Astrocyte (in vitro differentiated cells and primary cell): ENCODE data around the gene GON4L. TPM values are rescaled to one million over a fixed set of nuclear protein-coding genes. Genes with fewer than 3 reads are reported as not detected.

ENCODE experiments used
- DNase-seq: peaks from one replicate; pipeline ENCODE4 v3.0.0-alpha.2; 2010; ENCODE audit warnings: low read depth
- FAIRE-seq: peaks from 2 replicates; lab custom pipeline; 2011; peaks lifted over from hg19 to GRCh38; lab: Jason Lieb, UNC
- H2AFZ ChIP-seq: 2 replicates; pipeline ENCODE4 v1.6.0; 2012; ENCODE audit warnings: low read depth, low read length, inconsistent platforms
- H3K27ac ChIP-seq: 2 replicates; pipeline ENCODE4 v1.5.1; 2011; ENCODE audit warnings: low read depth, low read length, inconsistent platforms
- H3K27me3 ChIP-seq: 2 replicates; pipeline ENCODE4 v1.6.0; 2011; ENCODE audit warnings: low read length, inconsistent platforms; ENCODE audit not compliant: insufficient read depth
- H3K36me3 ChIP-seq: 2 replicates; pipeline ENCODE4 v1.5.1; 2011; ENCODE audit warnings: low read length, inconsistent platforms; ENCODE audit not compliant: insufficient read depth
- H3K4me1 ChIP-seq: 2 replicates; pipeline ENCODE4 v1.5.1; 2011; ENCODE audit warnings: low read length, inconsistent platforms; ENCODE audit not compliant: insufficient read depth
- H3K4me2 ChIP-seq: 2 replicates; pipeline ENCODE4 v1.6.0; 2012; ENCODE audit warnings: low read length, inconsistent platforms
- H3K4me3 ChIP-seq: 2 replicates; pipeline ENCODE4 v1.5.1; 2011; ENCODE audit warnings: low read depth, mild to moderate bottlenecking, low read length, inconsistent platforms; ENCODE audit not compliant: insufficient read depth
- H3K79me2 ChIP-seq: 2 replicates; pipeline ENCODE4 v1.6.0; 2012; ENCODE audit warnings: mild to moderate bottlenecking, low read length, inconsistent platforms; ENCODE audit not compliant: insufficient read depth
- H3K9ac ChIP-seq: 2 replicates; pipeline ENCODE4 v1.6.0; 2012; ENCODE audit warnings: mild to moderate bottlenecking, low read length, inconsistent platforms
- H3K9me3 ChIP-seq: 2 replicates; pipeline ENCODE4 v1.5.1; 2012; ENCODE audit warnings: low read depth, mild to moderate bottlenecking, low read length, inconsistent platforms; ENCODE audit not compliant: insufficient read depth
- H4K20me1 ChIP-seq: 2 replicates; pipeline ENCODE4 v1.6.0; 2012; ENCODE audit warnings: low read length, inconsistent platforms; ENCODE audit not compliant: insufficient read depth
- H3K27ac Mint-ChIP-seq: one replicate; pipeline ENCODE4 v1.8.0; 2021; ENCODE audit warnings: mild to moderate bottlenecking, mixed read lengths; ENCODE audit not compliant: unreplicated experiment
- H3K27me3 Mint-ChIP-seq: one replicate; pipeline ENCODE4 v1.8.0; 2021; ENCODE audit warnings: low read depth, mixed read lengths; ENCODE audit not compliant: unreplicated experiment
- H3K36me3 Mint-ChIP-seq: one replicate; pipeline ENCODE4 v1.8.0; 2021; ENCODE audit warnings: low read depth, mixed read lengths; ENCODE audit not compliant: unreplicated experiment
- H3K4me1 Mint-ChIP-seq: one replicate; pipeline ENCODE4 v1.8.0; 2021; ENCODE audit warnings: low read depth, mixed read lengths; ENCODE audit not compliant: unreplicated experiment
- H3K4me3 Mint-ChIP-seq: one replicate; pipeline ENCODE4 v1.8.0; 2021; ENCODE audit warnings: mild to moderate bottlenecking, moderate library complexity, mixed read lengths; ENCODE audit not compliant: unreplicated experiment
- H3K9me3 Mint-ChIP-seq: one replicate; pipeline ENCODE4 v1.8.0; 2021; ENCODE audit warnings: mild to moderate bottlenecking, mixed read lengths; ENCODE audit not compliant: unreplicated experiment
- CTCF ChIP-seq: IDR thresholded peaks from 2 replicates; pipeline ENCODE4 v1.5.1; 2011; ENCODE audit warnings: low read depth, mild to moderate bottlenecking, inconsistent platforms, low read length, moderate library complexity; ENCODE audit not compliant: insufficient read depth
- EZH2 ChIP-seq: IDR thresholded peaks from 2 replicates; pipeline ENCODE4 v1.6.1; 2012; ENCODE audit warnings: mild to moderate bottlenecking, low read length, inconsistent platforms; ENCODE audit not compliant: insufficient read depth
- total RNA-seq: library from RNA; stranded (reverse); gene quantifications from 2 replicates; pipeline ENCODE4 v1.2.1, GENCODE V29; 2021

GON4L gene
- total RNA-seq, 1 donor from 2014 or later = 52.8 TPM

DNA sequence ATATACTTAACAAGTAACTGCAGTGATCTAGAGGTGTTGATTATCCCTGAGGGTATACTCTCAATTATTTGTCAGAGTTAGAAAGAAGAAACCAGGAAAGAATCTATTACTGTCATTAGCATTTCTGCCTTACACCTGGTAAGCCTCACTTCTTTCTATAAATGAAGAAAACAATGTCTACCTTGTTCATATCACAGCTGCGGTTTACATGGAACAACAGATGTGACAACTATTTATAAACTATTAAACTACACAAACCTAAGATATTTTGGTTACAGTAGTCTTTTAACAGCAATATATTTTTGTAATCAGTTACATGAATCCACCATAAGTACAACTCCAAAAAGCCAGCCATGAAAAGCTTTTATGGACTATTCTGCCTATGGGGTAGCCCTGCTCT is 40.7 kb downstream of the GON4L start:
- Histone ChIP-seq H3K36me3 (peaks cover 43% of the 10 kb centered on the region), H3K9me3 (no peaks in the 10 kb centered on the region), H3K9ac (no peak overlapping the region), H4K20me1 (no peaks in the 10 kb centered on the region), H3K27me3 (no peaks in the 10 kb centered on the region), H3K4me2 (no peak overlapping the region), H3K4me1 (no peaks in the 10 kb centered on the region), H3K79me2 (no peaks in the 10 kb centered on the region), H2AFZ (no peak overlapping the region), H3K4me3 (no peak overlapping the region), H3K27ac (no peak overlapping the region)
- no peaks in the 10 kb centered on the region for H3K4me1 Mint-ChIP-seq
- FAIRE-seq (no peak), DNase-seq (no peak)
- no peaks in the 10 kb centered on the region for H3K9me3 Mint-ChIP-seq
- no peak overlapping the region for H3K4me3 Mint-ChIP-seq
- H3K27ac Mint-ChIP-seq = no peak overlapping the region
- peaks cover 4% of the 10 kb centered on the region for H3K36me3 Mint-ChIP-seq
- H3K27me3 Mint-ChIP-seq = no peaks in the 10 kb centered on the region
- no peak for TF ChIP-seq CTCF
- TF ChIP-seq EZH2 = no peak

- no peak overlapping the region for H3K4me2 ChIP-seq
- H3K27me3 Mint-ChIP-seq = no peaks in the 10 kb centered on the region
- peaks cover 37% of the 10 kb centered on the region for H3K36me3 ChIP-seq
- no peaks in the 10 kb centered on the region for H3K4me1 Mint-ChIP-seq
- H3K9me3 Mint-ChIP-seq = no peaks in the 10 kb centered on the region
- H3K9me3 ChIP-seq = no peaks in the 10 kb centered on the region
- no peak overlapping the region for H3K9ac ChIP-seq
- peaks cover 4% of the 10 kb centered on the region for H3K36me3 Mint-ChIP-seq
- FAIRE-seq (no peak), DNase-seq (no peak)
- TF ChIP-seq CTCF (no peak), EZH2 (no peak)
- no peak overlapping the region for H2AFZ ChIP-seq
- no peak overlapping the region for H3K27ac ChIP-seq
- no peak overlapping the region for H3K4me3 Mint-ChIP-seq
- H3K27ac Mint-ChIP-seq = no peak overlapping the region
- no peaks in the 10 kb centered on the region for H3K79me2 ChIP-seq
- no peak overlapping the region for H3K4me3 ChIP-seq
- no peaks in the 10 kb centered on the region for H3K4me1 ChIP-seq
- no peaks in the 10 kb centered on the region for H3K27me3 ChIP-seq
- no peaks in the 10 kb centered on the region for H4K20me1 ChIP-seq
These were observed 43.3 kb downstream of the GON4L start for GRCh38 chr1:155813672-155814071.

GRCh38 chr1:155812878-155813277 is 44.1 kb downstream of the GON4L start:
- H3K9me3 Mint-ChIP-seq = no peaks in the 10 kb centered on the region
- no peaks in the 10 kb centered on the region for H3K79me2 ChIP-seq
- H3K9me3 ChIP-seq = no peaks in the 10 kb centered on the region
- no peak overlapping the region for H2AFZ ChIP-seq
- no peak overlapping the region for H3K9ac ChIP-seq
- H4K20me1 ChIP-seq = no peaks in the 10 kb centered on the region
- no peak for TF ChIP-seq CTCF
- no peak for TF ChIP-seq EZH2
- peaks cover 8% of the 10 kb centered on the region for H3K36me3 Mint-ChIP-seq
- no peak overlapping the region for H3K27ac ChIP-seq
- H3K4me1 Mint-ChIP-seq = no peaks in the 10 kb centered on the region
- H3K27me3 Mint-ChIP-seq = no peaks in the 10 kb centered on the region
- no peak for FAIRE-seq
- no peaks in the 10 kb centered on the region for H3K27me3 ChIP-seq
- DNase-seq = no peak
- H3K4me1 ChIP-seq = no peaks in the 10 kb centered on the region
- H3K36me3 ChIP-seq = peaks cover 35% of the 10 kb centered on the region
- H3K4me3 Mint-ChIP-seq = no peak overlapping the region
- H3K27ac Mint-ChIP-seq = no peak overlapping the region
- no peak overlapping the region for H3K4me2 ChIP-seq
- no peak overlapping the region for H3K4me3 ChIP-seq
